ENCODE measurements around the gene TDRKH.

GRCh38 chr1:151802372-151802771, 12.1 kb upstream of the TDRKH start:
- TF ChIP-seq ZNF740 (CRISPR knock-in tag; IDR thresholded peaks at IDR 0.05) (no peak), REST (IDR thresholded peaks at IDR 0.05; ENCODE audit: borderline replicate concordance in 1 of 2, low read depth in 1 of 2, low read length in 2 of 2) (no peak), POLR2A (IDR thresholded peaks at IDR 0.05; ENCODE audit: insufficient read depth in 1 of 2, low read depth in 2 of 2, low read length in 2 of 2) (no peak), RNF2 (conservative IDR thresholded peaks at IDR 0.05; ENCODE audit: low read depth) (no peak), KLF11 (CRISPR knock-in tag; IDR thresholded peaks at IDR 0.05) (no peak), FIP1L1 (IDR thresholded peaks at IDR 0.05; ENCODE audit: borderline replicate concordance, insufficient read depth, low read depth, low read length) (no peak), TCF12 (IDR thresholded peaks at IDR 0.05) (no peak), TCF12 (CRISPR knock-in tag; IDR thresholded peaks at IDR 0.05) (no peak), MAX (IDR thresholded peaks at IDR 0.05) (no peak), HMG20B (CRISPR knock-in tag; conservative IDR thresholded peaks at IDR 0.05) (no peak), EZH2 (conservative IDR thresholded peaks at IDR 0.05; ENCODE audit: low read depth, low read length) (no peak)
